22Rv1 (cell line): ENCODE results near the gene BAZ2B.

Source experiments
- CTCF ChIP-seq: fragments of 450-650 bp; IDR thresholded peaks from 2 replicates; pipeline ENCODE4 v1.5.1; 2017; ENCODE audit warnings: mild to moderate bottlenecking
- ZFX ChIP-seq: fragments of 450-650 bp; IDR thresholded peaks from 2 replicates; pipeline ENCODE4 v1.6.1; 2017; ENCODE audit warnings: antibody characterized with exemption, borderline replicate concordance

- TF ChIP-seq ZFX = no peak
- no peak for TF ChIP-seq CTCF
Measured at GRCh38 chr2:159468257-159468656, 148.1 kb downstream of the BAZ2B start.
